Measurements from ENCODE around the gene DLG4.
"Not testable (repeated sequence)": the region's sequence is repeated elsewhere in the genome, so short reads cannot be mapped to it uniquely, and the experiment has no call there.

The DLG4 gene

DNA sequence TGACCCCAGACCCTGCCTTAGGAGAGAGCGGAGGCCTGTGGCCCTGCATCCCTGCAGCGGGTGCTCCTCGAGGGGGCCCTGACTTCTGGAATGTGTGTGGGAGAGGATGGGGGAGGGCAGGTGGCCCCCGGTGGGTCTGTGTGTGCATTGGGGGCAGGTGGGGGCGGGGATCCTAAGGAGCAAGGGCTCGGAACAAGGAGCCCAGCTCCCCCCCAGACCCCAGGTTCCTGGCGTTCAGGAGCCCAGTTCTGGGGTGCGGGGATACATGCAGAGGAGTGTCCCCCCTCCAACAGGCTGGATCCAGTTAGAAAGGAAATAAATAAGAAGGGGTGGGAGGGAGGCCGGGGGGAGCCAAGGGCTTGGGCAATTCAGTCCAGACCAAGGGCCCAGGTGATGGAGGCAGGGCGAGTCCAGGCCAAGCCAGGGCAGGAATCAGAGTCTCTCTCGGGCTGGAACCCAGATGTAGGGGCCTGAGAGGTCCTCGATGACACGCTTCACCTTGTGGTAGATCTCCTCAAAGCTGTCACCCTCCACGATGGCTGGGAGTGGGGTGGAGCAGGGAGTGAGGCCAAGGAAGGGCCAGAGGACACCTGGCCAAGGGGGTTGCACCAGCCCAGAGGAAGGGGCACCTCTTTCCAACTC, 29.2 kb downstream of the DLG4 start:
- in situ Hi-C loops (cut with HindIII; ENCODE audit: low sequenced_read_pairs) = no loop called here

DNA sequence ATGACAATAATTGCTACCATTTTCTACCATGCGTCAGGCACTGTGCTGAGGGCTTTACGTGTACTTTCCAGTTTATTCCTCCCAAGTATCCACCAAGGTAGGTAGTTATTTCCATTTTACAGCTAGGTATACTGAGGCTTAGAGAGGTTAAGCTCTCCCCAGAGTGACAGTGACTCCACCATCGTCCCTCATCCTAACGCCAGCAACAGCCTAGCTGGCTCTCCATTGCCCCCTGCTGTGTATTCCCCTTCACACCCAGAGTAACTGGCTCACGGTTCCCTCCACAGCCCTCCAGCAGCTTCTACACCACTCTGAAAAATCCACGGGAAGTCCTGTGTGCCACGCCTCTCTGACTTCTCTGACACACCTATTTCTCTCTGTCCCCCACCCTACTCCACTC, 33.4 kb downstream of the DLG4 start:
- in situ Hi-C loops (cut with HindIII; ENCODE audit: low sequenced_read_pairs) = no loop called here

DNA sequence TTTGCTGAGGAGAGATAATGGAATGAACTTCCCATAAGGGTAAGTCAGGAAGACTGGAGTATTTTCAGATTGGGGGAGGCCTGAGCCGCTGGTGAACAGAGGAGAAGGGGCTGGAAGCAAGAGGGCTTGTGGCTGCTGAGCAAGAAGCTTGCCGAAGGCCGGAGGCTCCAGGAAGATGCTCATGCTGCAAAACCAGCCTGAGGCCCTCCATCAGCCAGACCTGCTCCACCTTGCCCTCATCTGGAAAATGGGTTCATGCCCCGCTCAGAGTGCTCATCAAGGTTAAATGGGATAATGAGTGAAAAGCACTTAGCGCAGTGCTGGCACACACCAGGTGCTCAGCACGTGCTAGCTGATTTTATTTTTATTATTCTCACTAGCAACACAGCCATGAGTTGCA, 35.0 kb downstream of the DLG4 start:
- in situ Hi-C loops (cut with HindIII; ENCODE audit: low sequenced_read_pairs) = no loop called here

DNA sequence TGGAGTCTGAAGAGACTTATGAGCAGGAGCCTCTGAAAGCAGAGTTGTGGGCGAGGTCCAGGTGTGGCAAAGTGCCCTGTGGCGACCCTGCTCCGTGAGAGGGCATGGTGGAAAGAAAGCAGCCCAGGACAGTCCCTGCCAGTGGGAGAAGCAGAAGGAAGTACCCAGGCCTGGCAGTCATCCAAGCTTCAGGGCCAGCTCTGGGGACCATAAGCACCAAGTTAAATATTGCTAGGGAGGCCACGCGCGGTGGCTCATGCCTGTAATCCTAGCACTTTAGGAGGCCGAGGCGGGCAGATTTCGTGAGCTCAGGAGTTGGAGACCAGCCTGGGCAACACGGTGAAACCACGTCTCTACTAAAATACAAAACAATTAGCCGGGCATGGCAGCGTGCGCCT, 35.5 kb downstream of the DLG4 start:
- in situ Hi-C loops (cut with HindIII; ENCODE audit: low sequenced_read_pairs) = no loop called here

DNA sequence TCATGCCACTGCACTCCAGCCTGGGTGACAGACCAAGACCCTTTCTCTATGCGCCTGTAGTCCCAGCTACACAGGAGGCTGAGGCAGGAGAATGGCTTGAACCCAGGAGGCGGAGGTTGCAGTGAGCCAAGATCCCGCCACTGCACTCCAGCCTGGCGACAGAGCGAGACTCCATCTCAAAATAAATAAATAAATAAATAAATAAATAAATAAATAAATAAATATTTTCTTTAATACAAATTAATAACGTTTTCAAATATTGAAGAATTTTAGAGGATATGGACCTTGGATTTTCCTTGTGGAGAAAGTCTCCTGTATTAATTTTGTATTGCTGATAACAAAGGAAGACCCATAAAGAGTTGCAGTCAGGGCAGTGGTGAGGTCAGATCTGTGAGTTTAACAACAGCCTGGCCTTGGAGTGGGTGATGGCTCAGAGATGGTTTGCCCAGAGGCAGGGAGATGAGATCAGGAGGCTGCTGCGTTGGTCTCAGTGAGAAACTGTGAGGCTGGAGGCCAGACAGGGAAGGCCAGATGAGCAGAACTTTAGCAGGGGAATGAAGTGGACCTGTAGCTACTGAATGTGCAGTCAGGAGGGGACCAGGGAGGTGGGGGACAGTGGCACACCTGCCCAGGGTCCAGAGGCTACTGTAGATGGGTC, 36.1 kb downstream of the DLG4 start:
- in situ Hi-C loops (cut with HindIII; ENCODE audit: low sequenced_read_pairs) = no loop called here

DNA sequence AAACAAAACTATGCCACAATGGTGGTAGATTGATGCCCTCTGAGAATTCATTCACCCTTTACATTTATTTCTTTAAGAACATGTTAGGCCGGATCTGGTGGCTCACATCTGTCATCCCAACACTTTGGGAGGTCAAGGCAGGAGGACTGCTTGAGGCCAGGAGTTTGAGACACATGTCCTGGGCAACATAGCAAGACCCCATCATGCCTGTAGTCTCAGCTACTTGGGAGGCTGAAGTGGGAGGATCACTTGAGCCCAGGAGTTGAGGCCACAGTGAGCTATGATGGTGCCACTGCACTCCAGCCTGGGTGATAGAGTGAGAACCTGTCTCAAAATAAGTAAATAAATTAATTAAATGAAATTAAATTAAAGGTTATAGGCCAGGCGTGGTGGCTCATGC, 37.5 kb downstream of the DLG4 start:
- in situ Hi-C loops (cut with HindIII; ENCODE audit: low sequenced_read_pairs) = not testable (repeated sequence)

DNA sequence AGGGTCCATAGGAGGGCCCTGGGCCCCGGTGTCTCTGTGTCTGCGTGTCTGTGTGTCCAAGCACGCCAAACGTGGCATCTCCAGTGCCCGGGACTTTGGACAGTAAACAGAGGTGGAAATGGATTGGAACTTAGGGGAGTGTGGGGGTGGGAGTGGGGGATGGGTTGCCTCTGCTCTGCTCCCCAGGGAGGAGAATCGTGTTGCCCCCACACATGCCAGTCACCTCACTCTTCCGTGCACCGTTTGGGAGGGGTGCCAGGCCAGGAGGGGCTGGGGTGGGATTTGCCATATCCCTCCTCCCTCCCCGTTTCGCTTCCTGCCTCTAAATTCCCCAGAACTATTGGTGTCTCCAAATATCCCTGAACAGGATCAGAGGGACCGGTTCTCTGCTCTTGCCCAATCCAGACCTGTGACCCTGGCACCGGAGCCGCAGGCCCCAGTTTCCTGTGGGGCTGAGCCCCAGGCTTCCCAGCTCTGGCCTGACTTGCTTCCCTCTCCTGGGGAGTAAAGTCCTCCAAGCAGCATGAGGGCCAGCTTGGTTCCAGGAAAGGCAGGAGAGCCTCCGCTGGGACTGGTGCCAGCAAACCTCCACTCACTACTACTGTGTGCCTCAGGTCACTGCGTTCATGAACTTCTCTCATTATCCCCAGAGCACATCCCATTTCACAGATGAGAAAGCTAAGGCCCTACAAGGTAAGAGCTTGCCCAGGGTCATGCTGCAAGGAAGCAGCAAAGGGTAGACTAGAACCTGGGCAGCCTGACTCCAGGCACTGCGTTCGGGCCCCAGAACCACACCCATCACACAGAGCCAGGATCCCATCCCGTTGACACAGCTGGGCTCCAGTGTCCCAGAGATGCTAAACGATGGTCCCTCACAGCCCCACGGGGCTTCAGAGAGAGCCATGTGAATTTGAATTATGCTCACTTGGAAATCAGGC, 40.0 kb downstream of the DLG4 start, which contains the start of gene ASGR1:
TSS of gene ASGR1 (minus strand) at position 54 of the 938 bp plus-strand sequence. CDS start 807 bp downstream, outside the sequence.
- in situ Hi-C loops (cut with HindIII; ENCODE audit: low sequenced_read_pairs) = no loop called here

DNA sequence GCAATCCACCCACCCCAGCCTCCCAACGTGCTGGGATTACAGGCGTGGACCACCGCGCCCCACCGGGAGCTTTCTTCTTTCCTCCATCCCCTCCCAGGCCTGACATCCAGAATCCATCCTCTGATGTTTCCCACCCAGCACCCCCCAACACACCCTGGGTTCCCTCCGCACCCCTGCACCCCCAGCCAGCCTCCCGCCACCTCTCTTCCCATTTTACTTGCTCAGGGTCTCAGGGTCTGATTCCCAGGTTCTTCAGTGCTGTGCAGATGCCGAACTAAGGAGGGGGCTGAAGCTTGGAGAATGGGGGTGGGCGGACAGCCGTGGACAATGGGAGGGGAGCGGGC, 40.7 kb downstream of the DLG4 start:
- in situ Hi-C loops (cut with HindIII; ENCODE audit: low sequenced_read_pairs) = no loop called here

DNA sequence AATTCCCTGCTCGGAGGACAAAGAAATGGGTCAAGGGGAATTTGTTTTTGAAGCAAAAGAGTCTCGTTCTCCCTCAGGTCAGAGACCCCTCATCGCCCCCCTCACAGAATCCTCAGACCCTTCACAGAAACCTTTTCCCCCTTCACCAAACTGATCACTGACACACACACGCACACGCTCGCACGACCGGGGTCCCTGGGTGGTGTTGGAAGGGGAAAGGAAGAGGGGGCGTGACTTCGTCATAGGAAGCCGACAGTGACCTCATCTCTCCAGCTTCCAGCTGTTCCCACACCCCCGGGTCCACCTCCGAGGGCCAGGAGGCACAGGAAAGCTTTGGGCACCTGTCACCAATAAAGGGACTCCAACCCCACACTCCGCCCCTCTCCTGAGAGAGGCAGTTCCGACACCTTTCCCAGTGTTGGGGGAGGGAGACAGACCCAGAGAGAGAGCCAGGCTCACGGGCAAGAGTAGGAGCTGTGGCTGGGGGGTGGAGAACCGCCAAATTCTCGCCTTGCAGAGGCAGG, 41.6 kb downstream of the DLG4 start:
- in situ Hi-C loops (cut with HindIII; ENCODE audit: low sequenced_read_pairs) = no loop called here

DNA sequence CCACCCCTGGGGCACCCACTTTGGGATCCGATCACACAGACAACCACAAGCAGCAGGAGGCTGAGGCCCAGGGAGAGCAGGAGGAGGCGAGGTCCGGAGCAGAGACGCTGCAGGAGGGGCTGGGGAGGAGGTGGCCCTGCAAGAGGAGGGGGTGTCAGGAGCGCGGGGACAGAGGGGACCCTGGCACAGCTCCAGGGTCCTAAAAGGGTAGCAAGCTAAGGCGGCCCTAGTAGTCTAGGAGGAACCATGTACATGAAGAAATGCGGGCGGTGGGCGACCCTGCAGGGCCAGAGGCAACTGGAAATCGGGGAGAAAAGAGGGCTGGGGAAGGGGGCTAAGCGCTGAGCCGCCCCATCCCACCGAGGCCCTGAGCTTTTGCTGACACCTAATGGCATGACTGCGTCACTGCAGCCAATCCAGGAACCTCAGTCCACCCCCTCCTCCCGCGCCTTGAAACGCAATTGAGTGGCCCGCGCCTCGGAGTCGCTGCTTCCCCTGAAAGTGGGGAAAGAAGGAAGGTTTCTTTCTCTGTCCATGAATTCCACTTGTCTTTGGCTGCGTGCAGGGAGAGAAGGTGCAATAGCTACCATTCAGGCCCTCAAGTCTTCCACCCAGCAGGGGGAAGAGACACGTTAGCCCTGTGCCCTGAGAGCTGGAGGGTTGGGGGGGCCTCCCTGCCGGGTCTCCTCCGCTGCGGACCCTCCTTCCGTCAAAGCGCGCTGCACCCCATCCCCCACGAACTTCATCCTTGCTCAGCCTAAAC, 42.3 kb downstream of the DLG4 start:
- in situ Hi-C loops (cut with HindIII; ENCODE audit: low sequenced_read_pairs) = no loop called here

DNA sequence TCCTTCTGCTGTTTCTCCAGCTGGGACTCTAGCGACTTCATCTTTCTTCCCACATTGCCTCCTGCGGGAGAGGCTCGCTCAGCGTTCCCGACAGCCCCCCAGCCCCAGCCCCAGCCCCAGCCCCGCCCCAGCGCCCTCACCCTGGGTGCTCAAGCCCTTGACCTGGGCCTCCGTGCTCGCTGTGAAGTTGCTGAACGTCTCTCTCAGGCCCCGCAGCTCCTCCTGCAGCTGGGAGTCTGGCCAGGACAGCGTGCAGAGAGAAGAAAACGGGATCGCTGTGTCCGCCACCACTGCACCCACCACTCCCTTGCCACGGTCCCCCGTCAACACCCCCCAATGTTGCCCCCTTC, 42.8 kb downstream of the DLG4 start:
- in situ Hi-C loops (cut with HindIII; ENCODE audit: low sequenced_read_pairs) = no loop called here

DNA sequence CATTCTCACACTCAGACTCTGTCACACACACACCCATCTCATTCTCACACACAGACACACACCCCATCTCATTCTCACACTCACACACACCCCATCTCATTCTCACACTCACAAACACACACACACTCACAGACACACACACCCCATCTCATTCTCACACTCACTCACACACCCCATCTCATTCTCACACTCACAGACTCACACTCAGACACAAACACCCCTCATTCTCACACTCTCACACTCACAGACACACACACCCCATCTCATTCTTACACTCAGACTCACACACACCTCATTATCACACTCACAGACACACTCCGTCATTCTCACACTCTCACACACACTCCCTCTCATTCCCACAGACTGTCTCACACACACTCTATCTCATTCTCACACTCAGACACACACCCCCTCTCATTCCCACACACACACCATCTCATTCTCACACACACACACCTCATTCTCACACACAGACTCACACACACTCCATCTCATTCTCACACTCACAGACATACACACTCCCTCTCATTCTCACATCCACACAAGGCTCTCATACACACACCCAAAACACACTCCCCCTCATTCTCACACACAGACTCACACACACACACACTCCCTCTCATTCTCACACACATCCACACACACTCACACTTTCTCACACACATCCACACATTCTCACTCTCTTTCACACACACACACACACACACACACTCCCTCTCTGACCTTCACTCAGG, 43.4 kb downstream of the DLG4 start:
- in situ Hi-C loops (cut with HindIII; ENCODE audit: low sequenced_read_pairs) = no loop called here

DNA sequence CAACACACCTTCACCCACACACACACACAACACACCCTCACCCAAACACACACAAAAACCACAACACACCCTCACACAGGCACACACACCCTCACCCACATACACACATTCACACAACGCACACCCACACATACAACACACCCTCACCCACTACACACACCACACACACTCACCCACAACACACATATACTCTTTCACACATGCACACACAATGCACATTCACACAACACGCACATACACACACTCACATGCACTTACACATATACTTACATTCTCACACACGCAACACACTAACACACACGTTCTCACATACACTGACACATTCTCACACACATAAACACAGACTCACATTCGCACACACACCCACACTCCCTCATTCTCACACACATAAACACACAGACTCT, 44.3 kb downstream of the DLG4 start:
- in situ Hi-C loops (cut with HindIII; ENCODE audit: low sequenced_read_pairs) = no loop called here

DNA sequence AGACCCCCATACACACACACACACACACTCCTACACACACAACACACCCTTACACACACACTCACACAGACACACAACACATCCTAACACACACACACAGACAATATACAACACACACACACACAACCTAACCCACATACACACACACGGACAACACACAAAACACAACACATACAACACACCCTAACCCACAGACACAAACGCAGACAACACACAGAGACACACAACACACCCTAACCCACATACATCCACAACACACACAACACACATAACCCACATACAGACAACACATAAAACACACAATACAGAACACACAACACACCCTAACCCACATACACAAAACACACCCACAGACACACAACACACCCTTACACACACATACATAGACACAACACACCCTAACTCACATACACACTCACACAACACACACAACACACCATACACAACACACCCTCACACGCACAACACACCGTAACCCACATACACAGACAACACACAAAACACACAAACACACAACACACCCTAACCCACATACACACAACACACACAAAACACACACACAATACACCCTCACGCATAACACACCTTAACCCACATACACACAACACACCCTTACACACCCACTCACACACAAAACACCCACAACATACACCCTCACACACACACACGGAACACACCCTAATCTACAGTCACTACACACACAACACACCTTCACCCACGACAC, 44.9 kb downstream of the DLG4 start:
- in situ Hi-C loops (cut with HindIII; ENCODE audit: low sequenced_read_pairs) = no loop called here

DNA sequence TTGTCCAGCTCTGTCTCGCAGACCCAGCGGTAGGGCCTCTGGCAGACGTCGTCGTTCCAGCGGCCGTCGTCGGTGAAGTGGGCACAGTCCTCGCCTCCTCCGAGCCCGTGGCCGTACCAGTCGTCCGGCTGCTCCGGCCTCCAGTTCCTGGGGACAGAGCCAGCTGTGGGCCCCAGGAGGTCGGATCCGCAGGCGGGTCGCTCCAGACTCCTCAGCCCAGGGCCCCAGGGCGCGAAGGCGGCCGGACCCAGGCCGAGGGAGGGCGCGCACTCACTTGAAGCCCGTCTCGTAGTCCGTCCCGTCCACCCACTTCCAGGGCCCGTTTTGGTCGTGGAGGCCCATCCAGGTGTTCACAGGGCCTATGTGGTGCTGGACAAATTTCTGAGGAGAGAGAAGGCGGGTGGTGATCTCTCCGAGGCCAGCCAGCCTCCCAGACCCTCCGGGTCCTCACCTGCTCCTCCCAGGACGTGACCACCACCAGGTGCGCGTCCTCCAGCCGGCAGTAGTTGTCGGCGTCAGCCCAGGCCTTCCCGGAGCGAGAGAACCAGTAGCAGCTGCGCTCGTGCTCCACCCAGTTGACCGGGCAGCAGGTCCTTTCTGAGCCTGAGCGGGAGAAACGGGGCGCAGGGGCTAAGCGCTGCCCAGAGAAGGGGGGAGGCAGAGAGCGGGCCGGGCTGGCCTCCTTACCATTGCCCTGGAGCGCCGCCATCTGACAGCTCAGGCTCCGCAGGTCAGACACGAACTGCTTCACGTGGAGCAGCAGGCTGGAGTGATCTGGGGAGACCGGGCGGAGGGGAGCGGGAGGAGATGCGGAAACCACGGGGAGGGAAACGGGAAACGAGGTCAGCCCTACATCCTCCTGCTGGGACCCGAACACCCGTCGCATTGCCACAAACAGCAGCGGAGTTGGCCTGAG, 45.7 kb downstream of the DLG4 start:
- in situ Hi-C loops (cut with HindIII; ENCODE audit: low sequenced_read_pairs) = no loop called here

DNA sequence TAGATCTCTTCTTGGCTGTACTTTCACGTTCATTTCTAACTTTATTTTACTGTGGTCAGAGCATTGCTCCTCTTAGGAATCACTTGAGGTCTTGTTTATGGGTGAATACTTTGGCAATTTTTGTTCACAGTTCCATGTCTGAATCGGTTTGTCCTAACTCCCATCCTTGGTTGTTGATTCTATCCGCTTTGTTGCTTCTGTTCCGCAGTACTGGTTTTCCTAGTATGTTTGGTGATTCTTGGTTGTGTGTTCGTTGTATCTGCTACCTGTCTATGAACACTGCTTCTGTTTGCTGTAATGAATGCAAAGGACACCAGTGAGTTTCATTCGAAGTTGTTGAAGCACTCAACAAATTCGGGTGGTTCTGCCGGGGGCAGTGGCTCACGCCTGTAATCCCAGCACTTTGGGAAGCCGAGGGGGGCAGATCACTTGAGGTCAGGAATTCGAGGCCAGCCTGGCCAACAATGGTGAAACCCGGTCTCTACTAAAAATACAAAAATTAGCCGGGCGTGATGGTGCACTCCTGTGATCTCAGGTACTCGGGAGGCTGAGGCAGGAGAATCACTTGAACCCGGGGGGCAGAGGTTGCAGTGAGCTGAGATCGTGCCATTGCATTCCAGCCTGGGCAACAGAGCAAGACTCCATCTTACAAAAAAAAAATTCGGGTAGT, 47.0 kb downstream of the DLG4 start:
- in situ Hi-C loops (cut with HindIII; ENCODE audit: low sequenced_read_pairs) = not testable (repeated sequence)

DNA sequence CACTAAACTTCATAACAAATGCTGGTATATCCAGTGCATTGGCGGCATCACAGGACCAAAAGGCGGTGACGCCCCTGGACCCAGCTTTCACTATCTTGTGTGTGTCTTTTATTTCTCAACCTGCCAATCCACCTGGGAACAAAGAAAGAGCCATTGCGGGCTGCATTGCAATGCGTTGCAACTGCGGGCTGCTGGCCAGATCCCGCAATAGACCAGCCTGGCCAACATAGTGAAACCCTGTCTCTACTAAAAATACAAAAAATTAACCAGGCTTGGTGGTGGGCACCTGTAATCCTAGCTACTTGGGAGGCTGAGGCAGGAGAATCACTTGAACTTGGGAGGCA, 50.1 kb downstream of the DLG4 start:
- in situ Hi-C loops (cut with HindIII; ENCODE audit: low sequenced_read_pairs) = not testable (repeated sequence)
